ENCODE results near the gene PKHD1. TPM values are rescaled to one million over a fixed set of nuclear protein-coding genes. Genes with fewer than 3 reads are reported as not detected.

The PKHD1 gene
- total RNA-seq, 2 experiments from 2014 or later, result not detected

GRCh38 chr6:52117352-52117751, 29.9 kb upstream of the PKHD1 start:
- no peak overlapping the region for H3K4me3 Mint-ChIP-seq
- no peaks in the 10 kb centered on the region for H3K36me3 Mint-ChIP-seq
- CTCF ChIA-PET, result no interaction called here
- H3K27me3 Mint-ChIP-seq, result peaks cover 11% of the 10 kb centered on the region
- H3K4me1 Mint-ChIP-seq, result no peaks in the 10 kb centered on the region
- H3K9me3 Mint-ChIP-seq (ENCODE audit: low read depth), result no peaks in the 10 kb centered on the region
- ATAC-seq, result no peak
- H3K27ac Mint-ChIP-seq, result no peak overlapping the region
- no peak for DNase-seq

- CTCF ChIA-PET, result no interaction called here
- H3K9me3 Mint-ChIP-seq (ENCODE audit: low read depth), result peaks cover 3% of the 10 kb centered on the region
- peaks cover 11% of the 10 kb centered on the region for H3K27me3 Mint-ChIP-seq
- no peaks in the 10 kb centered on the region for H3K4me1 Mint-ChIP-seq
- H3K4me3 Mint-ChIP-seq, result no peak overlapping the region
- no peak for ATAC-seq
- H3K36me3 Mint-ChIP-seq, result no peaks in the 10 kb centered on the region
- no peak for DNase-seq
- no peak overlapping the region for H3K27ac Mint-ChIP-seq
Measured at GRCh38 chr6:52116605-52116948, 29.2 kb upstream of the PKHD1 start.

DNA sequence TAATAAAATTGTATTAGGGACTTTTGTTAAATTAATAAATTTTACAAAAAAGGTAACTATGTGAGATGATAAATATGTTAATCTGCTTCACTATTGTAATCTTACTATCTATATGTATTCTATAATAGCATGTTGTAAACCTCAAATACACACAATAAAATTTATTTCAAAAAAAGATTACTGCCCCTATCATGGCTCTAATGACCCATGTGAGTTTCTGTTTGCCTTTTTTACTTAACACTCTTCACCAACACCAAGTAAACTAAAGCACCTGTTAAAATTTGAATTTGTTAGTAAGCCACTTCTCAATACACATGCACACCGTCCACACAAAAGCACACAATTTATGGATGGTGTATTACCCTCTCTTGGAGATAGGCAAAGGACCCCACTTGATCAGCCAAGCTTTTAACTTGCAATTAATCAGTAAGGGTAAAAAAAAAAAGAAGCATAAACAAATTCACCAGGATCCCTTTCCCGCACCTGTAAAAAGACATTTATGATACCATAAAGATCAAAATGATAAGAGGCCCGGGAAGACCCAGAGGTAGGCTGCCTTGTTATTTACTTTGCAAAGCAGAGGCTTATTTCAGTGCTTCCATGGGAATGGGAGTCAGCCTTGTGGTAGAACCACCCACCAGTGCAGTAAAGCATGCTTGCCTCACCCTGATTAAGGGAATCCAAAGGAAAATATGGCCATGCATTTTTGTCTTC, 28.6 kb upstream of the PKHD1 start:
- DNase-seq, result no peak
- ATAC-seq, result no peak
- Mint-ChIP-seq H3K4me1 (no peaks in the 10 kb centered on the region), H3K4me3 (no peak overlapping the region), H3K27me3 (peaks cover 9% of the 10 kb centered on the region), H3K36me3 (no peaks in the 10 kb centered on the region), H3K27ac (no peak overlapping the region), H3K9me3 (ENCODE audit: low read depth) (peaks cover 6% of the 10 kb centered on the region)
- CTCF ChIA-PET, result no interaction called here

- peaks cover 9% of the 10 kb centered on the region for H3K27me3 Mint-ChIP-seq
- H3K27ac Mint-ChIP-seq, result no peak overlapping the region
- peaks cover 6% of the 10 kb centered on the region for H3K9me3 Mint-ChIP-seq (ENCODE audit: low read depth)
- CTCF ChIA-PET, result no interaction called here
- DNase-seq (no peak), ATAC-seq (no peak)
- no peak overlapping the region for H3K4me3 Mint-ChIP-seq
- no peaks in the 10 kb centered on the region for H3K4me1 Mint-ChIP-seq
- no peaks in the 10 kb centered on the region for H3K36me3 Mint-ChIP-seq
Measured at GRCh38 chr6:52115145-52115741, 27.8 kb upstream of the PKHD1 start.

DNA sequence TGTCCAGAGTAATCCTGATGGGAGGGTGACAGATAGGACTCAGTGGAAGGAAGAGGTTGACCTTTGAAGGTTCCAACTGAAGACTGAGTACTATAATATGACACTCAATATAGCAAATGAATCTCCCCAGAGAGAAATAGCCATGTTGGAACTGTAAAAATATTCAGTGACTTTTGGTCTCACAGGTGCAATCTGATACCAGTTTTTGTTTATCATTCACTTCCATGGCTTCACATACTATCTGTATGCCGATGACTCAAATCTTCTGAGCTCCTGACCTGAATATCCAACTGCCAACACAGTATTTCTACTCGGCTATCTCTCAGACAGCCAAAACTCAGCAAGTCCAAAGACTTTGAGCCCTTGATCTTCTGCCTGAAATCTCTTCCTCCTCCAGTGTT, 21.8 kb upstream of the PKHD1 start:
- ATAC-seq (no peak), DNase-seq (no peak)
- Mint-ChIP-seq H3K4me3 (no peak overlapping the region), H3K36me3 (no peaks in the 10 kb centered on the region), H3K9me3 (ENCODE audit: low read depth) (peaks cover 6% of the 10 kb centered on the region), H3K27me3 (peaks cover 18% of the 10 kb centered on the region), H3K4me1 (no peaks in the 10 kb centered on the region), H3K27ac (no peak overlapping the region)
- CTCF ChIA-PET, result no interaction called here

DNA sequence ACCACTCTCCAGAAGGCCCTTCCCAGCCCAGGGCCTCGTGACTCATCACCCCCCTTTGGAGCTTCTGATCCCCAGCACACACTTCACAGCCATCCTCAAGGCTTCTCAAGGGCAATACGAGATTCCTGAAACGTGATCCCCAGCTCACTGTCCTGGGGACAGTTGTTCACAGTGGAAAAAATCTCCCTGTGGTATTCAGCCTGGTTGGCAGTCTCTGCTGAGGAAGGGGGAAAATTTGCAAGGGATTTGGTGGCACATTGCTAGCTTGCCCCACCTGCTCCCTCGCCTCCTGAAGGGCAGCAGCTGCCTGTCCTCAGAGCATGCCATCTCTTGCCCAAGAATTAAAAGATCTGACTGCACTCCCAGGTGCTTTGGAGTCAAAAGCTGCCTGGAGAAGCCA, 20.7 kb upstream of the PKHD1 start:
- no peaks in the 10 kb centered on the region for H3K36me3 Mint-ChIP-seq
- no peak overlapping the region for H3K4me3 Mint-ChIP-seq
- ATAC-seq (no peak), DNase-seq (no peak)
- H3K27me3 Mint-ChIP-seq, result peaks cover 23% of the 10 kb centered on the region
- H3K9me3 Mint-ChIP-seq (ENCODE audit: low read depth), result peaks cover 6% of the 10 kb centered on the region
- no peak overlapping the region for H3K27ac Mint-ChIP-seq
- CTCF ChIA-PET, result no interaction called here
- no peaks in the 10 kb centered on the region for H3K4me1 Mint-ChIP-seq

DNA sequence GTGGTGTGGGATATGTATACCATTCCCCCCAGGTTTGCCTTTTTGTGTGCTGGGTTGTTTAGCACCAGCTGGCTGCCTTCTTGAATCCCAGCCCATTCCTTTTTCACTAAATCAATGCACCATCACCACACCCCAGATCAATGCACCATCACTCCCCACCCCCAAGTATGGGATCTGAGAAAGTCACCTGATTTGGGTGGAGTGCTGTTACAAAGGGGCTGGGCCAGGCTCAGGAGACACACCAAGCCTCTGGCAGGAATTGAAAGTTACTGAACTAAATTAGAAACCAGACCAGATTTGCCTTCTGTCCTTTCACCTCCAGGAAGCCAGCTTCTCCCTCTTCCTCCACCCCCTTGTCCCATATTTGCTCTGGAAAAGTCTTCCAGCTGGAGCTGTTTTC, 19.6 kb upstream of the PKHD1 start:
- H3K4me3 Mint-ChIP-seq, result no peak overlapping the region
- H3K9me3 Mint-ChIP-seq (ENCODE audit: low read depth), result peaks cover 6% of the 10 kb centered on the region
- H3K4me1 Mint-ChIP-seq, result no peaks in the 10 kb centered on the region
- ATAC-seq (no peak), DNase-seq (no peak)
- H3K36me3 Mint-ChIP-seq, result no peaks in the 10 kb centered on the region
- H3K27me3 Mint-ChIP-seq, result peaks cover 27% of the 10 kb centered on the region
- CTCF ChIA-PET, result no interaction called here
- H3K27ac Mint-ChIP-seq, result no peak overlapping the region

DNA sequence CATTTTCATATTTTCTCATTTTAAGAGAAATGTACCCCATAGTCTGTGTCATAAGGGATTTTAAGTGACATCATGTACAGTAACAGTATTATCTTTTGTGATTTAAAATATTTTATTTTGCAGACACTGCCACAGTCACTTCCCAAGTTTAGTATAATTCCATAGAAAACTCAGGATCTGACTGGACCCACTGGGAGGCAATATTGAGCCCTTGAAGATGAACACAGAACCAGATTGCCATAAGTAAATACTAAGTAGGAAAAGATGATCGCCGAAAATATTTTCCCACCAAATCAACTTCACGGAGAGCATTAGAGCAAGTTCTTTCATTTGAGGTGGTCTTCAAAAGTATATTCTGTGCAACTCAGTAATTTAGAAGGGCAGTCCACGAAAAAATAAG, 17.6 kb upstream of the PKHD1 start:
- Mint-ChIP-seq H3K4me1 (no peaks in the 10 kb centered on the region), H3K27ac (no peak overlapping the region), H3K36me3 (no peaks in the 10 kb centered on the region), H3K9me3 (ENCODE audit: low read depth) (no peaks in the 10 kb centered on the region), H3K27me3 (peaks cover 42% of the 10 kb centered on the region), H3K4me3 (no peak overlapping the region)
- DNase-seq, result no peak
- no peak for ATAC-seq
- CTCF ChIA-PET, result no interaction called here

- ATAC-seq (no peak), DNase-seq (no peak)
- no peaks in the 10 kb centered on the region for H3K36me3 Mint-ChIP-seq
- no peaks in the 10 kb centered on the region for H3K9me3 Mint-ChIP-seq (ENCODE audit: low read depth)
- H3K27ac Mint-ChIP-seq, result no peak overlapping the region
- H3K27me3 Mint-ChIP-seq, result peaks cover 42% of the 10 kb centered on the region
- H3K4me3 Mint-ChIP-seq, result no peak overlapping the region
- H3K4me1 Mint-ChIP-seq, result no peaks in the 10 kb centered on the region
- CTCF ChIA-PET, result no interaction called here
Measured at GRCh38 chr6:52103623-52104022, 16.2 kb upstream of the PKHD1 start.

DNA sequence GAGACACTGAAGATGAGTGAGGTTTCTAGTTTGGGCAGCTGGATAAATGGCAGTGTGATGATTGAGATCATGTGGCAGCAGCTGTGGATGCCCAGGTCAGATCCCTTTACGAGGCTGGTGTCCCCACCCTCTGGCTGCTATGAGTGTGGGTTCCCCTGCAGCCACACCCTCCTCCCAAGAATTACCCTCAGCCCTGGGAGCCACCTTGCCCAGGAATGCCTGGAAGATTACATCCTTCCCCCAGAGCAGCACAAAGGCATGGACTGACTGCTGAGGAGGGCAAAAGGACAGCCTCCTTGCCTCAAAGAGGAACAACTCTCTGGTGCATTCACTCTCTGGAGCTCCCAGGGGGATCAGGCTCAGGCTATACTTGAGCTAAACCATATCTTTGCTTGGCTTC, 15.0 kb upstream of the PKHD1 start:
- H3K27me3 Mint-ChIP-seq, result peaks cover 42% of the 10 kb centered on the region
- ATAC-seq (no peak), DNase-seq (no peak)
- H3K4me1 Mint-ChIP-seq, result no peaks in the 10 kb centered on the region
- H3K9me3 Mint-ChIP-seq (ENCODE audit: low read depth), result no peaks in the 10 kb centered on the region
- no peak overlapping the region for H3K4me3 Mint-ChIP-seq
- H3K36me3 Mint-ChIP-seq, result no peaks in the 10 kb centered on the region
- CTCF ChIA-PET, result no interaction called here
- no peak overlapping the region for H3K27ac Mint-ChIP-seq

GRCh38 chr6:52098721-52099120, 11.3 kb upstream of the PKHD1 start:
- ATAC-seq (no peak), DNase-seq (no peak)
- no peak overlapping the region for H3K27ac Mint-ChIP-seq
- CTCF ChIA-PET, result interaction anchor here (1.0 kb wide), 1 partner anchor 165 kb away, joined by 3 read pairs; no protein-coding TSS in a partner anchor
- no peaks in the 10 kb centered on the region for H3K4me1 Mint-ChIP-seq
- H3K36me3 Mint-ChIP-seq, result no peaks in the 10 kb centered on the region
- H3K4me3 Mint-ChIP-seq, result no peak overlapping the region
- H3K27me3 Mint-ChIP-seq, result peaks cover 40% of the 10 kb centered on the region
- H3K9me3 Mint-ChIP-seq (ENCODE audit: low read depth), result no peaks in the 10 kb centered on the region

GRCh38 chr6:52089758-52090348, 2.4 kb upstream of the PKHD1 start:
- Mint-ChIP-seq H3K4me1 (no peaks in the 10 kb centered on the region), H3K36me3 (no peaks in the 10 kb centered on the region), H3K9me3 (ENCODE audit: low read depth) (no peaks in the 10 kb centered on the region), H3K4me3 (no peak overlapping the region), H3K27ac (no peak overlapping the region), H3K27me3 (peaks cover 13% of the 10 kb centered on the region)
- CTCF ChIA-PET, result no interaction called here
- no peak for ATAC-seq
- no peak for DNase-seq

DNA sequence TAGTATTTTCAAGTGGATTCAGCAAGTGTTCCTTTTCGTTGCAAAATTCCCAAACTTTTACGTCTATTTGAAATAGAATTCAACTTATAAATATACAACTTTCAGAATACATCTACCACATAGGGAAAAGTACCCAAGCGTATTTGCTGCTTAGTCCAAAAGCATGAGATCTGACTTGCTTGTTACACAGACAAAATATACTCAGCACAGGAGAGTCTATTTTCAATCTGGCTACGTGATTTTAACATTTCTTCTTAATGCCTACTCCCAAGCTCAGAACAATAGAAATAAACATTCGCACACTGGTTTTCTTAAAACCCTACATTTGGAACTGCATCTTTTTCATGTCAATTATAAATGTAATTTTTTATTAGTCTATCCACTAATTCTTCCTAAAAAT, 672 bp downstream of the PKHD1 start:
- peaks cover 27% of the 10 kb centered on the region for H3K27me3 Mint-ChIP-seq

DNA sequence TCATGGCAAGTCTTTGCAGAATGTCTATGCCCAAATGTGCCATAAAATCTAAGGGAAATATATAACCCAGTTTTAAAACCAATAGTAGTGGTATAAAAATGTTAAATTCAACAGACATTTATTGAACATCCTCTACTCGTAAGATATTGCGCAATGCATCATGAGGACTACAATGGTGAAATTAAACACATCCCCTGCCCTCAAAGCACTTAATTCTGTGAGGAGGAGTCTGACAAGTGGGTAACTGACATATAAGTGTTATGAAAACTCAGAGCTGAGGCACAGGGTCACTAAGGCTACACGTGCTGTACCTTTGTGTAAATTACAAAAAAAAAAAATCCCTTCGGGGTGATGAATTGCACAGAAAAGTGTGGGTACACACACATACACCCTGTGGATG, 6.2 kb downstream of the PKHD1 start:
- Mint-ChIP-seq H3K36me3 (no peaks in the 10 kb centered on the region), H3K4me1 (no peaks in the 10 kb centered on the region), H3K27ac (no peak overlapping the region), H3K9me3 (ENCODE audit: low read depth) (no peaks in the 10 kb centered on the region), H3K27me3 (peaks cover 34% of the 10 kb centered on the region), H3K4me3 (no peak overlapping the region)
- CTCF ChIA-PET, result no interaction called here
- DNase-seq (no peak), ATAC-seq (no peak)

More for the DNA sequence above, 672 bp downstream of the PKHD1 start:
- DNase-seq, result no peak
- H3K4me3 Mint-ChIP-seq, result no peak overlapping the region
- no peak overlapping the region for H3K27ac Mint-ChIP-seq
- ATAC-seq, result no peak
- H3K4me1 Mint-ChIP-seq, result no peaks in the 10 kb centered on the region
- no peaks in the 10 kb centered on the region for H3K36me3 Mint-ChIP-seq
- CTCF ChIA-PET, result interaction anchor here (0.9 kb wide), 1 partner anchor 23 kb away, joined by 3 read pairs; no protein-coding TSS in a partner anchor
- H3K9me3 Mint-ChIP-seq (ENCODE audit: low read depth), result no peaks in the 10 kb centered on the region
